Right lobe of liver (tissue), 6 donors: ENCODE data around the gene CUL1. TPM values are rescaled to one million over a fixed set of nuclear protein-coding genes. Genes with fewer than 3 reads are reported as not detected.

ENCODE experiments used
- ATAC-seq, 4 donors: fragments of 200-7000 bp; cut with Tn5 transposase; one replicate each; pipeline ENCODE4 v1.9.1; 2020; ENCODE audit warnings: mild to moderate bottlenecking in 4 of 4, moderate library complexity in 4 of 4
- DNase-seq, 3 donors: peaks; one replicate each; pipeline ENCODE4 v3.0.0-alpha.2; 2020
- H3K27ac ChIP-seq, 3 donors: fragments of 200-600 bp; one replicate each; pipeline ENCODE4 v1.8.0; 2022
- H3K27me3 ChIP-seq, 2 donors: fragments of 200-600 bp; one replicate each; pipeline ENCODE4 v1.8.0; 2022
- H3K36me3 ChIP-seq, 4 donors: fragments of 200-600 bp; sonication (generic) in 1 of 4; one replicate each; pipeline versions ENCODE4 v1.5.1 to v1.8.0; 2017 to 2022; ENCODE audit warnings: control low read depth in 1 of 4
- H3K4me1 ChIP-seq, 4 donors: fragments of 200-600 bp; sonication (generic) in 1 of 4; one replicate each; pipeline versions ENCODE4 v1.5.1 to v1.8.0; 2017 to 2022; ENCODE audit warnings: control low read depth in 1 of 4
- H3K4me3 ChIP-seq, 3 donors: fragments of 200-600 bp; one replicate each; pipeline ENCODE4 v1.8.0; 2022
- H3K9me3 ChIP-seq, 4 donors: fragments of 200-600 bp; sonication (generic) in 1 of 4; one replicate each; pipeline versions ENCODE4 v1.5.1 to v1.8.0; 2017 to 2022; ENCODE audit warnings: control low read depth in 1 of 4
- POLR2A ChIP-seq: fragments of 450-650 bp; IDR thresholded peaks from one replicate; pipeline ENCODE4 v1.6.1; 2017; ENCODE audit warnings: antibody characterized with exemption, mild to moderate bottlenecking
- WGBS: methylation state at CpG from one replicate; pipeline ENCODE4 v1.1.6; 2018; ENCODE audit warnings: low coverage, low lambda C conversion rate; ENCODE audit not compliant: insufficient coverage; ENCODE audit errors: missing lambda C conversion rate; 5-methylcytosine and 5-hydroxymethylcytosine counted together
- intact Hi-C, 2 donors: fragments of 100-400 bp; cut with DNase I; formaldehyde crosslinking; loops; one replicate each; pipeline versions ENCODE4 v1.11.2 to v1.14.1; 2022
- total RNA-seq, 6 experiments: library from RNA; depleted of rRNA in 2 of 6; stranded (reverse); fragments of >200 nt in 2 of 6; fragmentation: NEBNext Ultra II Directional in 3 of 6; extraction: Animal tissue kit (Norgen Biotek cat#: 25700) in 3 of 6; gene quantifications; one replicate each; pipeline versions ENCODE4 v1.1.0 to v1.2.4, GENCODE V29; 2016 to 2023
- TF ChIP-seq, protein P1 (sequence below), 4 donors: fragments of 200-600 bp in 3 of 4; fragments of 450-650 bp in 1 of 4; IDR thresholded peaks; one replicate each; pipeline versions ENCODE4 v1.5.1 to v1.8.0; 2016 to 2022; ENCODE audit warnings: antibody characterized with exemption in 4 of 4, mild to moderate bottlenecking in 2 of 4
- donor health status: DM: no; HTN: yes; CAD: no.
- donor health status: DM: no; HTN: no; CAD: no.
- donor health status: DM: no; HTN: no; CAD: no.
- donor health status: DM: no; HTN: yes; CAD: no.
- donor health status: DM: no; HTN: yes; CAD: no.

Gene CUL1
- total RNA-seq, 6 experiments from 2014 or later: 22.3 to 46.3 (median 30.8) TPM

DNA sequence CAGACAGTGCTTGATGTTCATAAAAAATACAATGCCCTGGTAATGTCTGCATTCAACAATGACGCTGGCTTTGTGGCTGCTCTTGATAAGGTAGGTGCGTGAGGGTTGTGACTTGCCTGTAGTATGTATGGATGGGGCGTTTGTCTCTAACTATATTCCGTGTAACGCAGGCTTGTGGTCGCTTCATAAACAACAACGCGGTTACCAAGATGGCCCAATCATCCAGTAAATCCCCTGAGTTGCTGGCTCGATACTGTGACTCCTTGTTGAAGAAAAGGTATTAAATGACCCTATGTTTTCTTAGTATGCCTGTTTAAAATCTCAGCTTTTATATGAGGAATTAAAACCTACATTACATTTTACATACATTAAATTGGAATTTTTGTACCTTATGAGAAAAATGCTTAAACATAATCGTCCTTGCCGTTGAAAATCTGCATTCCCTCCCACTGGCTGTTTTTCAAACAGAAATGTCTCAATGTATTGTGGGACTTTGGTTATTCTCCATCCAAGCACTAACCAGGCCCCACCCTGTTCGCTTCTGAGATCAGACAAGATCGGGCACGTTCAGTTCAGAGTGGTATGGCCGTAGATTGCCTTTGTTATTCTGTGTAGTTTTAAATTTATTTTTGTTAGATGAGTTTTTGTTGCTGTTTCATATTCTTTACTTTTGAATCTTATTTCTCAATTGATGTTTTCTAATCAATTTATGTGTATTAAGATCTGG, 85.3 kb downstream of the CUL1 start:
- H3K27me3 ChIP-seq: no peaks in the 10 kb centered on the region
- no peaks in the 10 kb centered on the region for H3K4me1 ChIP-seq
- TF ChIP-seq POLR2A: no peak
- no peaks in the 10 kb centered on the region for H3K9me3 ChIP-seq
- 89% methylated on average over 11 of the region's 15 CpGs for WGBS
- intact Hi-C loops: no loop called here
- peaks cover 4 to 67% (median 28%) of the 10 kb centered on the region in 4 donors for H3K36me3 ChIP-seq
- ATAC-seq (no peak), DNase-seq (no peak)
- no peak overlapping the region for H3K27ac ChIP-seq
- no peak overlapping the region for H3K4me3 ChIP-seq

DNA sequence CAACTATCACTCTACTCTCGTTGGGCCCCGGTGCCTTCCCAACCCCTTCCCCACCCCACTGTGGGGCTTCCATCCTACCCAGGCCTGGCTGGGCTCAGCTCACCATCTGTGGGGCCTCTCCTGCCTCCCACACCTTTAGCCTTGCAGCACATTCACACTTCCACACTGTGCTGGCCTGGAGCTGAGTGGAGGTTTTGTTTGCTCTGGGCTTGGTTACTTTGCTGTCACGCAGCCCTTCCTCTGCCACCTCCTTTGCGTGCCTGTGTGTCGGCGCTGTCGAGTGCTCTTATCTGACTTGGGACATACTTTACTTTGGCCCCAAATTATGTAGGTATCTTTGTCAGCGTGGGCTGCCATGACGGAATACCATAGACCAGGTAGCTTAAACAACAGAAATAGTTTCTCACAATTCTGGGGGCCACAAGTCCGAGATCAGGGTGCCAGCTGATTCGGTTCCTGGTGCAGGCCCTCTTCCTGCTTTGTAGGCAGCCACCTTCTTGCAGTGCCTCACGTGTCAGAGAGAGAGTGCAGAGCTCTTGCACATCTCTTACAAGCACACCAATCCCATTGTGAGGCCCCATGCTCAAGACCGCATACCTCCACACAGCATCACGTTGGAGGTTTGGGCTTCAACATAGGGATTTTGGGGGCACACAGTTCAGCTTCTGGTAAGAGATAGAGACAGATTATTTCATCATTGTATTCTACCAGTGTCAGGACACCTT, 89.0 kb downstream of the CUL1 start:
- ATAC-seq: peak in 1 of 4 donors; percentile 23
- WGBS: 92% methylated on average over 11 of the region's 14 CpGs
- Histone ChIP-seq H3K27me3 (no peaks in the 10 kb centered on the region), H3K27ac (no peak overlapping the region), H3K4me3 (no peak overlapping the region), H3K36me3 (peaks cover 4 to 87% (median 29%) of the 10 kb centered on the region in 4 donors), H3K9me3 (no peaks in the 10 kb centered on the region), H3K4me1 (no peaks in the 10 kb centered on the region)
- no peak for DNase-seq
- intact Hi-C loops: no loop called here
- no peak for TF ChIP-seq POLR2A
- TF ChIP-seq, protein P1, sequence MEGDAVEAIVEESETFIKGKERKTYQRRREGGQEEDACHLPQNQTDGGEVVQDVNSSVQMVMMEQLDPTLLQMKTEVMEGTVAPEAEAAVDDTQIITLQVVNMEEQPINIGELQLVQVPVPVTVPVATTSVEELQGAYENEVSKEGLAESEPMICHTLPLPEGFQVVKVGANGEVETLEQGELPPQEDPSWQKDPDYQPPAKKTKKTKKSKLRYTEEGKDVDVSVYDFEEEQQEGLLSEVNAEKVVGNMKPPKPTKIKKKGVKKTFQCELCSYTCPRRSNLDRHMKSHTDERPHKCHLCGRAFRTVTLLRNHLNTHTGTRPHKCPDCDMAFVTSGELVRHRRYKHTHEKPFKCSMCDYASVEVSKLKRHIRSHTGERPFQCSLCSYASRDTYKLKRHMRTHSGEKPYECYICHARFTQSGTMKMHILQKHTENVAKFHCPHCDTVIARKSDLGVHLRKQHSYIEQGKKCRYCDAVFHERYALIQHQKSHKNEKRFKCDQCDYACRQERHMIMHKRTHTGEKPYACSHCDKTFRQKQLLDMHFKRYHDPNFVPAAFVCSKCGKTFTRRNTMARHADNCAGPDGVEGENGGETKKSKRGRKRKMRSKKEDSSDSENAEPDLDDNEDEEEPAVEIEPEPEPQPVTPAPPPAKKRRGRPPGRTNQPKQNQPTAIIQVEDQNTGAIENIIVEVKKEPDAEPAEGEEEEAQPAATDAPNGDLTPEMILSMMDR (IDR thresholded peaks at IDR 0.05): no peak

DNA sequence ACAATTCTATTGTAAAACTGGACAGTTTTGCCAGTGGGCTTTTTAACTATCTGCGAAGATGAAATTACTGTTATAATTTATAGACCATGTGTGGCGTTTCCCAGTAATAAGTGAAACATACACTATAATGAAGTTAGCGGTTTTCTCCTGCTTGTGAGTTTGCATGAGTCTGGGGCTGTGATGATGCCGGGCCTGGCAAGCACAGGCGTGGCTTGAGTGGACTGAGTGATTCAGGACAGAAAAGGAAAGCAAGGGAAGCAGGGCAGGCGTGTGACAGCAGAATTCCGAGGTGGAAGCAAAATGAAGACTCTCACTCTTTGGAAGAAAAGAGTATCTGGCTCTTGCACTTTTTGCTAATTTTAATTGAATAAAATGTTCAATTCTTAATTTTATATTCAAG, 90.5 kb downstream of the CUL1 start:
- Histone ChIP-seq H3K4me1 (no peaks in the 10 kb centered on the region), H3K27me3 (no peaks in the 10 kb centered on the region), H3K36me3 (peaks cover 4 to 90% (median 32%) of the 10 kb centered on the region in 4 donors), H3K4me3 (no peak overlapping the region), H3K9me3 (no peaks in the 10 kb centered on the region), H3K27ac (no peak overlapping the region)
- no peak for ATAC-seq
- TF ChIP-seq POLR2A: no peak
- TF ChIP-seq, protein P1 (IDR thresholded peaks at IDR 0.05): no peak
- DNase-seq: no peak
- 94% methylated on average over 7 of the region's 7 CpGs for WGBS
- intact Hi-C loops: no loop called here

DNA sequence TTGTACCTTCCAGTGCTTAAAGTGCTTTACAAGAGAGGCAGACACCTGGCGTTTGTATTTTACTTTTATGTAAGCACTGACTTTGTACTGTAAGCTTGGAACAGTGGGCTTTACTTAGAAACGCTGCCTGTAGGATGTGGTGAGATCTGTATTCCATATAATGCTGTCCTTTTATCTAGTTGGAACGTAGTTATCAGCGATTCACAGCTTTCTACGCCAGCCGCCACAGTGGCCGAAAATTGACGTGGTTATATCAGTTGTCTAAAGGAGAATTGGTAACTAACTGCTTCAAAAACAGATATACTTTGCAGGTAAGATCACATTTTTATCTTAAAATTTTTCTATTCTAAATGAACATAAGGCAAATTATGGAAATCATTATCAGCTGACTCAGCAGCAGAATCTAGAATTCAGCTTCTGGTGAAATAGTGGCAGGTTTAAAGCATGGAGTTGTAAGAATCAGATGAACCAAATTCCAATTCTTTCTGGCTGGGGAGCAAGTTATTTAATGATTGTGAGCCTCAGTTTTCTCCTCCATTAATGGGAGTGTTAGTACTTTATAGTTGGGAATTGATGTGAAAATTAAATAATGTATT, 91.5 kb downstream of the CUL1 start:
- ATAC-seq (no peak), DNase-seq (no peak)
- 82% methylated on average over 8 of the region's 8 CpGs for WGBS
- intact Hi-C loops: no loop called here
- no peak for TF ChIP-seq POLR2A
- TF ChIP-seq, protein P1 (IDR thresholded peaks at IDR 0.05): no peak
- H3K4me1 ChIP-seq: no peaks in the 10 kb centered on the region
- no peaks in the 10 kb centered on the region for H3K9me3 ChIP-seq
- H3K36me3 ChIP-seq: peaks cover 4 to 90% (median 31%) of the 10 kb centered on the region in 4 donors
- no peak overlapping the region for H3K27ac ChIP-seq
- no peaks in the 10 kb centered on the region for H3K27me3 ChIP-seq
- H3K4me3 ChIP-seq: no peak overlapping the region

DNA sequence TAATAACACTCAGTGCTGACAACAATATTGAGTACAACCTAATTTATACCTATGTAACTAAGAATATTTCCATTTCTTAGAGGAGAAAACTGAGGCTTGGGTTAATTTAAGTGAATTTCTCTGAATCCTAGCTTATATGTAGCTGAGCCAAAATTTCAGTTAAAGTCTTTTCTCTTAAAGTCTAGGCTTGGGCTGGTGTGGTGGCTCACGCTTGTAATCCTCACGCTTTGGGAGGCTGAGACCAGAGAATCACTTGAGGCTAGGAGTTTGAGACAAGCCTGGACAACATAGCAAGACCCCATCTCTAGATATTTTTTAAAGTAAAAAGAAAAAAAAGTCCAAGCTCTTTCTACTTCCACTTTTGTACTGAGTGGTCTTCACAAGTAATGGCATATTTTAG, 92.1 kb downstream of the CUL1 start:
- 100% methylated on average over 2 of the region's 2 CpGs for WGBS
- peaks cover 4 to 93% (median 32%) of the 10 kb centered on the region in 4 donors for H3K36me3 ChIP-seq
- ATAC-seq: no peak

More for the DNA sequence above, 92.1 kb downstream of the CUL1 start:
- H3K27ac ChIP-seq: no peak overlapping the region
- H3K9me3 ChIP-seq: no peaks in the 10 kb centered on the region
- no peak for DNase-seq
- no peaks in the 10 kb centered on the region for H3K27me3 ChIP-seq
- H3K4me1 ChIP-seq: no peaks in the 10 kb centered on the region
- intact Hi-C loops: no loop called here
- TF ChIP-seq, protein P1 (IDR thresholded peaks at IDR 0.05): no peak
- TF ChIP-seq POLR2A: no peak
- H3K4me3 ChIP-seq: no peak overlapping the region
